ENCODE data around the gene ZNF83. TPM values are rescaled to one million over a fixed set of nuclear protein-coding genes. Genes with fewer than 3 reads are reported as not detected.
"Not testable (repeated sequence)": the region's sequence is repeated elsewhere in the genome, so short reads cannot be mapped to it uniquely, and the experiment has no call there.

ZNF83 gene
- total and polyA plus RNA-seq, 7 donors, result 5.8 to 96.7 (median 49.2) TPM

DNA sequence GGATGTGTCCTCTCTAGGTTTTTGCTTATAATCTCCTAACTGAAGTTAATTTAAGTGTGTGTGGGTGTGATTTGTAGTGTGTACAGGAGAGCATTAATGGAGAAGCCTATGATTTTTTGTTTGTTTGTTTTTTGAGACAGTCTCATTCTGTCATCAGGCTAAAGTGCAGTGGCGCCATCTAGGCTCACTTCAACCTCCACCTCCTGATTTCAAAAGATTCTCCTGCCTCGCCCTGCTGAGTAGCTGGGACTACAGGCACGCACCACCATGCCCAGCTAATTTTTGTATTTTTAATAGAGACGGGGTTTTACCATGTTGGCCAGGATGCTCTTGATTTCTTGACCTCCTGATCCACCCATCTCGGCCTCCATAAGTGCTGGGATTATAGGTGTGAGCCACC lies 47.4 kb downstream of the ZNF83 start:
- Histone ChIP-seq H3K27me3 (no peaks in the 10 kb centered on the region), H3K36me3 (peaks cover 0 to 38% (median 0%) of the 10 kb centered on the region in 4 donors)

DNA sequence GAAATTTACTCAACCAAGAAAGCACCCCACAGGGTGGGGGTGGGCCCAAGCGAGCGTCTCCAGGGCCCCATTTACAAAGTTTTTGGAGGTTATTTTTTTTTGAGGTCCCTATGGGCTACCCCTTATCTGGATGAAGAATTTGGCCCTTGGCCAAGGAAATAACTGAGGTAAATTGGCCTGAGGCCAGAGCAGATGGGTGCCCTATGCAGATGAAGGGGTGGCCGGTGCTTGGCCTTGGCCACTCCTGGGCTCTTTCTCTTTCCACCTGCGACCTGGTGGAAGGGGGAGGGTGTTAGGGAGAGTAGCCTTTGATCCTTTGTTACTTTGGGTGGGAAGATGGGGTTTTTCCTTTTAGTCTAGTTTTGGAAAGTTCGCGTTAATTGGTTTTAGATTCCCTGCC lies 52.6 kb downstream of the ZNF83 start:
- intact Hi-C loops (cut with DNase I), result no loop called here
- Histone ChIP-seq H3K36me3 (peaks cover 8 to 58% (median 23%) of the 10 kb centered on the region in 4 donors), H3K27ac (peak overlapping the region in 1 of 4 donors; percentile 49), H3K9me3 (peaks cover 0 to 35% (median 0%) of the 10 kb centered on the region in 4 donors), H3K4me3 (peak overlapping the region in 1 of 4 donors; percentile 40), H3K4me1 (peaks cover 0 to 7% (median 0%) of the 10 kb centered on the region in 4 donors), H3K27me3 (no peaks in the 10 kb centered on the region)
- TF ChIP-seq, protein P1, sequence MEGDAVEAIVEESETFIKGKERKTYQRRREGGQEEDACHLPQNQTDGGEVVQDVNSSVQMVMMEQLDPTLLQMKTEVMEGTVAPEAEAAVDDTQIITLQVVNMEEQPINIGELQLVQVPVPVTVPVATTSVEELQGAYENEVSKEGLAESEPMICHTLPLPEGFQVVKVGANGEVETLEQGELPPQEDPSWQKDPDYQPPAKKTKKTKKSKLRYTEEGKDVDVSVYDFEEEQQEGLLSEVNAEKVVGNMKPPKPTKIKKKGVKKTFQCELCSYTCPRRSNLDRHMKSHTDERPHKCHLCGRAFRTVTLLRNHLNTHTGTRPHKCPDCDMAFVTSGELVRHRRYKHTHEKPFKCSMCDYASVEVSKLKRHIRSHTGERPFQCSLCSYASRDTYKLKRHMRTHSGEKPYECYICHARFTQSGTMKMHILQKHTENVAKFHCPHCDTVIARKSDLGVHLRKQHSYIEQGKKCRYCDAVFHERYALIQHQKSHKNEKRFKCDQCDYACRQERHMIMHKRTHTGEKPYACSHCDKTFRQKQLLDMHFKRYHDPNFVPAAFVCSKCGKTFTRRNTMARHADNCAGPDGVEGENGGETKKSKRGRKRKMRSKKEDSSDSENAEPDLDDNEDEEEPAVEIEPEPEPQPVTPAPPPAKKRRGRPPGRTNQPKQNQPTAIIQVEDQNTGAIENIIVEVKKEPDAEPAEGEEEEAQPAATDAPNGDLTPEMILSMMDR (IDR thresholded peaks at IDR 0.05), result no peak
- no peak for TF ChIP-seq EP300 (IDR thresholded peaks at IDR 0.05)
- TF ChIP-seq POLR2A (IDR thresholded peaks at IDR 0.05), result no peak
- TF ChIP-seq POLR2AphosphoS5 (IDR thresholded peaks at IDR 0.05), result no peak
- WGBS, 2 donors, result 94 to 97% methylated on average over 6 of the region's 6 CpGs
- DNase-seq, result no peak

More for the DNA sequence above, 47.4 kb downstream of the ZNF83 start:
- Histone ChIP-seq H3K27ac (no peak overlapping the region), H3K4me3 (no peak overlapping the region), H3K9me3 (peaks cover 0 to 16% (median 0%) of the 10 kb centered on the region in 4 donors), H3K4me1 (no peaks in the 10 kb centered on the region)
- TF ChIP-seq EP300 (IDR thresholded peaks at IDR 0.05), result no peak
- no peak for TF ChIP-seq POLR2A (IDR thresholded peaks at IDR 0.05)
- TF ChIP-seq POLR2AphosphoS5 (IDR thresholded peaks at IDR 0.05), result no peak
- TF ChIP-seq, protein P1 (IDR thresholded peaks at IDR 0.05), result no peak
- intact Hi-C loops (cut with DNase I), result no loop called here
- WGBS, 2 donors, result 93 to 96% methylated on average over 5 of the region's 5 CpGs
- DNase-seq, result no peak

DNA sequence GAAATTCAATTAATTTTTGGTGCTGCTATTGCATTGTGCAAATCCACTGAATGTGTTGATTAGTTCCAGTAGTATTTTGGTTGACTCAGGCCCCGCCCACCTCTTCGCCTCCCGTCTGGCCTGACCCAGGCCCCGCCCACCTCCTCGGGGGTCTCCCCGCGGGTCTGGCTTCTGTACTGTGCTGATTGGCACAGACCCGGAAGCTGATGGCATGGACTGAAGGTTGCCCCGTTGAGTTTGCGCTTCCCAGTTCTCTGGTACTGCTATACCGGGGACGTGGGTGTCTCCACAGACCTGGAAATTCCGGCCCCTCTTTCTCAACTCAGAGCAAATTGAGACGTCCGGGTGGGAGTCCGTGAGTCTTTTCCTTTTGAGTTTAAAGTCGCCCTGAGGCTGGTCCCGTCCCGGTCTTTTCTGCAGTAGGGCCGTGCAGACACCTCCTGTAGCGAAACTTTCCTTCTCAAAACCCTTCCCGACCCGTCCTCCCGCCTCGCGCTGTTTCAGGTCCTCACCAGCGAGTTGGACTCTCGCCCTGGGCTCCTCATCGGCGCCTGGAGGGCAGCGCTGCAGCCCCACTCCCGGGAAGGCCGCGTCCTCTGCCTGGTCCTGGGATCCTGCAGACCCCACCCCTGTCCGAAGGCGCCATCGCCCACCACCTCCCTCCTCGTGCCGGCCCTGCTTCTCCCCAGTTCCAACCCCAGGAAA lies 53.3 kb downstream of the ZNF83 start:
- TF ChIP-seq EP300 (IDR thresholded peaks at IDR 0.05) (no peak), POLR2A (IDR thresholded peaks at IDR 0.05) (no peak), POLR2AphosphoS5 (IDR thresholded peaks at IDR 0.05) (no peak)
- TF ChIP-seq, protein P1 (IDR thresholded peaks at IDR 0.05), result no peak
- WGBS, 2 donors, result 68 to 83% methylated on average over 39 of the region's 39 CpGs
- Histone ChIP-seq H3K4me3 (peak overlapping the region in 1 of 4 donors; percentile 40), H3K9me3 (peaks cover 0 to 35% (median 0%) of the 10 kb centered on the region in 4 donors), H3K27me3 (no peaks in the 10 kb centered on the region), H3K27ac (peak overlapping the region in 1 of 4 donors; percentile 49), H3K4me1 (peaks cover 0 to 7% (median 0%) of the 10 kb centered on the region in 4 donors), H3K36me3 (peaks cover 8 to 58% (median 26%) of the 10 kb centered on the region in 4 donors)
- intact Hi-C loops (cut with DNase I), result no loop called here
- no peak for DNase-seq

- WGBS, 2 donors, result 1 to 2% methylated on average over 57 of the region's 57 CpGs
- DNase-seq, result peak; percentile 98
- peaks cover 0 to 21% (median 13%) of the 10 kb centered on the region in 4 donors for H3K4me1 ChIP-seq
- peak within 1 kb of the TSS; percentile 57 to 84 (median 64) for H3K4me3 ChIP-seq
- H3K36me3 ChIP-seq, result peaks cover 0 to 29% (median 8%) of the 10 kb centered on the region in 4 donors
- intact Hi-C loops (cut with DNase I), result loop anchor here (2.0 to 5.0 kb wide), 2 partner anchors 31 to 43 kb away; partner anchors contain the start of gene ZNF808
- H3K27me3 ChIP-seq, result no peaks in the 10 kb centered on the region
- H3K27ac ChIP-seq, result peak within 1 kb of the TSS; percentile 83 to 87 (median 85)
- peaks cover 0 to 2% (median 0%) of the 10 kb centered on the region in 4 donors for H3K9me3 ChIP-seq
- TF ChIP-seq EP300 (IDR thresholded peaks at IDR 0.05) (no peak), POLR2A (IDR thresholded peaks at IDR 0.05) (peak; percentile 88 to 90), POLR2AphosphoS5 (IDR thresholded peaks at IDR 0.05) (peak; percentile 96 to 98 (median 96))
- TF ChIP-seq, protein P1 (IDR thresholded peaks at IDR 0.05), result peak; percentile 13 to 37 (median 24)
Observed at GRCh38 chr19:52570000-52570861, 67.9 kb downstream of the ZNF83 start, which contains the start of gene ZNF701. Gene ZNF701 (plus strand): TSS chr19:52570287. CDS start chr19:52574148, 3,861 bp downstream.

DNA sequence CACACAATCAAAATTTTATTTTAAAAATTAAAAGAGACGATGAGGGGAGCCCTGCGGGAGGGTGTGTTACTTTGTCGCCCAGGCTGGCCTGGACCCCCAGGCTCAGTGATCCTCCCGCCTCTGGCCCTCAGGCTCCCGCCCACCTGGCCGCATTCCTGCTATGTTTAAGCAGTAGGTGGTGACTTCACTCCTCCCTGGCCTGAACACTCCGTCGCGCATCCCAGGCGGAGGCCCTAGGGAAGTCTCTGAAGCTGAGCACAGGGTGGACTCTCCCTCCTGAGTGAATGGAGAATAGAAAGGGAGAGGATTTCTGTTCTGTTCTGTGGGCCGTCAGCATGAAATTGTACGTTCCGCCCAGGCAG lies 68.5 kb downstream of the ZNF83 start:
- WGBS, 2 donors, result 16 to 33% methylated on average over 13 of the region's 13 CpGs

More for the DNA sequence above, 68.5 kb downstream of the ZNF83 start:
- peak; percentile 75 for DNase-seq
- peaks cover 0 to 21% (median 13%) of the 10 kb centered on the region in 4 donors for H3K4me1 ChIP-seq
- H3K27ac ChIP-seq, result peak overlapping the region; percentile 83 to 87 (median 85)
- H3K4me3 ChIP-seq, result peak overlapping the region; percentile 57 to 84 (median 64)
- H3K27me3 ChIP-seq; intact Hi-C loops (cut with DNase I); H3K9me3 ChIP-seq: not testable (repeated sequence)
- peaks cover 0 to 23% (median 5%) of the 10 kb centered on the region in 4 donors for H3K36me3 ChIP-seq
